SU-DHL-6 (cell line): ENCODE results near the gene PNPLA6.

Experiments used
- EZH2phosphoT487 ChIP-seq: fragments of 200-600 bp; sonication (generic), shearing (Covaris generic); conservative IDR thresholded peaks from 2 replicates; pipeline ENCODE4 v1.6.1; 2018; ENCODE audit warnings: mild to moderate bottlenecking, antibody characterized with exemption, low read length, moderate library complexity, mixed read lengths
- TF ChIP-seq, protein P1 (sequence below): fragments of 200-600 bp; sonication (generic); IDR thresholded peaks from one replicate; pipeline ENCODE4 v1.5.1; 2017; ENCODE audit warnings: antibody characterized with exemption, mild to moderate bottlenecking, low read length, moderate library complexity; ENCODE audit not compliant: insufficient read depth, poor library complexity, severe bottlenecking

DNA sequence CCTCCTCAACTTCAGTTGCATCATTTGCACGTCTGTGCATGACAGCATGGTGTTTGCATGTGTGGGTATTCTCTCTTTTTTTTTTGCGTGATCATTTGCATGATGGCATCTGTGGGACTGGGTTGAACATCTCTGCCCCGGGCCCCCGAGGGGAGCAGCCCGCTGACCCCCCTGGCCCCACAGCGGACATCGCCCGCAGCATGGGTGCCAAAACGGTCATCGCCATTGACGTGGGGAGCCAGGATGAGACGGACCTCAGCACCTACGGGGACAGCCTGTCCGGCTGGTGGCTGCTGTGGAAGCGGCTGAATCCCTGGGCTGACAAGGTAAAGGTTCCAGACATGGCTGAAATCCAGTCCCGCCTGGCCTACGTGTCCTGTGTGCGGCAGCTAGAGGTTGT, 23.1 kb downstream of the PNPLA6 start:
- TF ChIP-seq, protein P1, sequence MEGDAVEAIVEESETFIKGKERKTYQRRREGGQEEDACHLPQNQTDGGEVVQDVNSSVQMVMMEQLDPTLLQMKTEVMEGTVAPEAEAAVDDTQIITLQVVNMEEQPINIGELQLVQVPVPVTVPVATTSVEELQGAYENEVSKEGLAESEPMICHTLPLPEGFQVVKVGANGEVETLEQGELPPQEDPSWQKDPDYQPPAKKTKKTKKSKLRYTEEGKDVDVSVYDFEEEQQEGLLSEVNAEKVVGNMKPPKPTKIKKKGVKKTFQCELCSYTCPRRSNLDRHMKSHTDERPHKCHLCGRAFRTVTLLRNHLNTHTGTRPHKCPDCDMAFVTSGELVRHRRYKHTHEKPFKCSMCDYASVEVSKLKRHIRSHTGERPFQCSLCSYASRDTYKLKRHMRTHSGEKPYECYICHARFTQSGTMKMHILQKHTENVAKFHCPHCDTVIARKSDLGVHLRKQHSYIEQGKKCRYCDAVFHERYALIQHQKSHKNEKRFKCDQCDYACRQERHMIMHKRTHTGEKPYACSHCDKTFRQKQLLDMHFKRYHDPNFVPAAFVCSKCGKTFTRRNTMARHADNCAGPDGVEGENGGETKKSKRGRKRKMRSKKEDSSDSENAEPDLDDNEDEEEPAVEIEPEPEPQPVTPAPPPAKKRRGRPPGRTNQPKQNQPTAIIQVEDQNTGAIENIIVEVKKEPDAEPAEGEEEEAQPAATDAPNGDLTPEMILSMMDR, result no peak
- no peak for TF ChIP-seq EZH2phosphoT487
